Stimulated activated CD8-positive, alpha-beta memory T cell treated with anti-CD3 and anti-CD28 coated beads, Interleukin-12 subunit alpha, Interleukin-12 subunit beta, amount 100 ng/mL, for 4 hours (primary cell): ENCODE data around the gene DUT.

Experiments used
- DNase-seq: peaks from one replicate; pipeline ENCODE4 v3.0.0-alpha.2; 2020; ENCODE audit warnings: low read depth

Gene DUT

GRCh38 chr15:48371550-48371949 lies 40.3 kb downstream of the DUT start:
- no peak for DNase-seq

GRCh38 chr15:48371961-48372360 lies 40.7 kb downstream of the DUT start:
- DNase-seq, result no peak

- DNase-seq, result no peak
Measured at GRCh38 chr15:48373821-48374451, 42.7 kb downstream of the DUT start.

- no peak for DNase-seq
Measured at GRCh38 chr15:48374472-48374871, 43.2 kb downstream of the DUT start.

GRCh38 chr15:48375767-48376166 lies 44.5 kb downstream of the DUT start:
- no peak for DNase-seq

GRCh38 chr15:48380198-48380597 lies 49.0 kb downstream of the DUT start:
- no peak for DNase-seq

GRCh38 chr15:48381861-48382260 lies 50.6 kb downstream of the DUT start:
- DNase-seq, result no peak

GRCh38 chr15:48383031-48383430 lies 51.8 kb downstream of the DUT start:
- no peak for DNase-seq

- no peak for DNase-seq
Measured at GRCh38 chr15:48384616-48385015, 53.4 kb downstream of the DUT start.

- no peak for DNase-seq
Measured at GRCh38 chr15:48385031-48385830, 54.0 kb downstream of the DUT start.

- no peak for DNase-seq
Measured at GRCh38 chr15:48388016-48388851, 57.0 kb downstream of the DUT start.

GRCh38 chr15:48388910-48389309 lies 57.7 kb downstream of the DUT start:
- no peak for DNase-seq

- no peak for DNase-seq
Measured at GRCh38 chr15:48389691-48390143, 58.5 kb downstream of the DUT start.

- DNase-seq, result no peak
Measured at GRCh38 chr15:48391950-48392349, 60.7 kb downstream of the DUT start.

GRCh38 chr15:48392356-48392755 lies 61.1 kb downstream of the DUT start:
- no peak for DNase-seq
